GM04504 (cell line): ENCODE data around the gene CACNA1G.

Source experiments
- DNase-seq: peaks from one replicate; pipeline ENCODE4 v3.0.0-alpha.2; 2012; ENCODE audit warnings: low read depth

CACNA1G gene

GRCh38 chr17:50568659-50569058 is 8.1 kb downstream of the CACNA1G start:
- DNase-seq = no peak

GRCh38 chr17:50569592-50569991 is 9.1 kb downstream of the CACNA1G start:
- no peak for DNase-seq

GRCh38 chr17:50570032-50570431 is 9.5 kb downstream of the CACNA1G start:
- no peak for DNase-seq

GRCh38 chr17:50570528-50570927 is 10.0 kb downstream of the CACNA1G start:
- no peak for DNase-seq

GRCh38 chr17:50571681-50572080 is 11.2 kb downstream of the CACNA1G start:
- DNase-seq = no peak

DNA sequence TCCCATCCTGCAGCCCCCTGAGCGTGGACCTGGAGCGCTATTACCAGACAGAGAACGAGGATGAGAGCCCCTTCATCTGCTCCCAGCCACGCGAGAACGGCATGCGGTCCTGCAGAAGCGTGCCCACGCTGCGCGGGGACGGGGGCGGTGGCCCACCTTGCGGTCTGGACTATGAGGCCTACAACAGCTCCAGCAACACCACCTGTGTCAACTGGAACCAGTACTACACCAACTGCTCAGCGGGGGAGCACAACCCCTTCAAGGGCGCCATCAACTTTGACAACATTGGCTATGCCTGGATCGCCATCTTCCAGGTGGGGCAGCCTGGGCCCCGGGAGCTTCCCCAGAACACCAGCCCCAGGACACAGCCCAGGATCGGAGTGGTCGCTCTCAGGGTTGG is 12.0 kb downstream of the CACNA1G start:
- DNase-seq = no peak

GRCh38 chr17:50573866-50574611 is 13.5 kb downstream of the CACNA1G start:
- DNase-seq = no peak

DNA sequence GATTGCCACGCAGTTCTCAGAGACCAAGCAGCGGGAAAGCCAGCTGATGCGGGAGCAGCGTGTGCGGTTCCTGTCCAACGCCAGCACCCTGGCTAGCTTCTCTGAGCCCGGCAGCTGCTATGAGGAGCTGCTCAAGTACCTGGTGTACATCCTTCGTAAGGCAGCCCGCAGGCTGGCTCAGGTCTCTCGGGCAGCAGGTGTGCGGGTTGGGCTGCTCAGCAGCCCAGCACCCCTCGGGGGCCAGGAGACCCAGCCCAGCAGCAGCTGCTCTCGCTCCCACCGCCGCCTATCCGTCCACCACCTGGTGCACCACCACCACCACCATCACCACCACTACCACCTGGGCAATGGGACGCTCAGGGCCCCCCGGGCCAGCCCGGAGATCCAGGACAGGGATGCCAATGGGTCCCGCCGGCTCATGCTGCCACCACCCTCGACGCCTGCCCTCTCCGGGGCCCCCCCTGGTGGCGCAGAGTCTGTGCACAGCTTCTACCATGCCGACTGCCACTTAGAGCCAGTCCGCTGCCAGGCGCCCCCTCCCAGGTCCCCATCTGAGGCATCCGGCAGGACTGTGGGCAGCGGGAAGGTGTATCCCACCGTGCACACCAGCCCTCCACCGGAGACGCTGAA is 15.2 kb downstream of the CACNA1G start:
- no peak for DNase-seq

DNA sequence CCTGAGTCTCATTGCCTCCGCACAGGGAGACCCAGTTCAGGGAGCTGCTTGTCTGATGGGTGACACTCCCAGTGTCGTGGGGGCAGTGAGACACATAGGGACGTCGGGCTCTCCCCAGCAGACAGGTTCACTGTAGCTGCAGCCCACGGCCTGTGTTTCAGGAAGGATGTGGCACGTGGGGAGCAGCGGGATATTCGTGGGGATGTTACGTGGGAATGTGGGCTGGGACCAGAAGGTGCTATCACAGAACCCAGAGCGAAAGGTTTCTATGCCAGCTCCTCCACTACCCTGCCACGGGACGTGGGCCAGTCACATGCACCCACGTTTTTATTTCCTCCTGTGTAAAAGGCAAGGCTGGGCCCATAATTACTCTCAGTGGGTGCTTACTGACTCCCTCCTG is 16.3 kb downstream of the CACNA1G start:
- DNase-seq = no peak

- DNase-seq = no peak
Observed at GRCh38 chr17:50577451-50577954, 17.0 kb downstream of the CACNA1G start.

DNA sequence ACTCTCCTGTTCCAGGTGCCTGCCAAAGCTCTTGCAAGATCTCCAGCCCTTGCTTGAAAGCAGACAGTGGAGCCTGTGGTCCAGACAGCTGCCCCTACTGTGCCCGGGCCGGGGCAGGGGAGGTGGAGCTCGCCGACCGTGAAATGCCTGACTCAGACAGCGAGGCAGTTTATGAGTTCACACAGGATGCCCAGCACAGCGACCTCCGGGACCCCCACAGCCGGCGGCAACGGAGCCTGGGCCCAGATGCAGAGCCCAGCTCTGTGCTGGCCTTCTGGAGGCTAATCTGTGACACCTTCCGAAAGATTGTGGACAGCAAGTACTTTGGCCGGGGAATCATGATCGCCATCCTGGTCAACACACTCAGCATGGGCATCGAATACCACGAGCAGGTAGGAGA is 17.7 kb downstream of the CACNA1G start:
- no peak for DNase-seq

DNA sequence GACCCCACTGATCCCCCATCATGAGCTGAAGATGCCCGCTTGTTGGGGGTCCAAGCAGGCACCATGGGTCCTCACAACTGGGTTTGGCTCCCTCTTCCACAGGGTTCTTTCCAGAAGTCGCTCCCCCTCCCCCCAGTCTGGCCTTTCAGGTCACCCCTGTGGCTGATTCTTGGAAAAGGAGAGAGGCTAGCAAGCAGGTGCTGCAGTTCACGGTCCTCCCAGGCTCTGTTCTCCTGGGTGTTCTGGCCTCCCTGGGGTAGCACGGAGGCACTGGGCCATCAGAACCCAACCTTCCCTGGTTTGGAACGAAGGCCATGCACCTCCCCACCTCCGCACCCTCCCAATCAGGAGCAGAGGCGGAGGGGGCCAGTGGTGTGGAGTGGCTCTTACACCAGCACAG is 18.9 kb downstream of the CACNA1G start:
- DNase-seq = no peak

- no peak for DNase-seq
Observed at GRCh38 chr17:50580646-50581045, 20.1 kb downstream of the CACNA1G start.

GRCh38 chr17:50581316-50581715 is 20.8 kb downstream of the CACNA1G start:
- DNase-seq = no peak

DNA sequence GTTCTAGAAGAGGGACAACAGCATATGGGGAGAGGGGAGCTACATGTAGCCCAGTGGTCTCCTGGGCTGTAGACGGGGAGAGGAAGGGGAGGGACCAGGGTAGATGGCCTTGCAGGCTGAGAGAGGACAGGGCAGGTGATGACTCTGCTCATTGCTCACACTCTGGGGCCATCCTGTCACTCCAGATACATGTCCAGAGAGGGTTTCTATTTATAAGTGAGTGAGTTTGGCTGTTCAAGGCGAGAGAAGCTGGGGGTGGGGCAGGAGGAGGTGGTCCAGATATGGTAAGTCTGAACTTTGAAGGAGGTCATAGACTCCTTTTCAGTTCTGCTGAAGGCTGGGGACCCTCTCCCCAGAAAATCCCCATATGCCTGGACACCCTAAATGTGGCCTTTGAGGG is 22.2 kb downstream of the CACNA1G start:
- no peak for DNase-seq

DNA sequence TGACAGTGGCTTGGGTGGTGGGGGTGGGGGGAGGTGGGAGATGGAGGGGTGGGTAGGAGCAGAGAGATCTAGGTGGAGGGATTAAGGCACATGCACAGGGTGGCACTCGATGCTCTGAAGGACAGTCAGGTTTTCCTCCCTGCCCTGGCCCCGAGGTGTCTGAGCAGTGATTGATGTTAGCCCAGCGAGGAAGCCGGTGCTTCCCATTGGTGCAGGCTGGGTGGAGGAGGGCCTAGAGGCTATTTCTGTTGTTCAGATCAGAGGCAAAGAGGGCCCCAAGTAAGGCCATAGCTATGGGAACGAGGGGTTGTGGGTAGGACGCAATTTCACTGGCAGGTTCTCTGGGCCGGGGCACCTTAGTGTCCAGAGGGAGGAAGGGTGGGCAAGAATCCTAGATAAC is 23.1 kb downstream of the CACNA1G start:
- no peak for DNase-seq

- DNase-seq = no peak
Observed at GRCh38 chr17:50584116-50584515, 23.6 kb downstream of the CACNA1G start.

- no peak for DNase-seq
Observed at GRCh38 chr17:50584749-50585148, 24.2 kb downstream of the CACNA1G start.

DNA sequence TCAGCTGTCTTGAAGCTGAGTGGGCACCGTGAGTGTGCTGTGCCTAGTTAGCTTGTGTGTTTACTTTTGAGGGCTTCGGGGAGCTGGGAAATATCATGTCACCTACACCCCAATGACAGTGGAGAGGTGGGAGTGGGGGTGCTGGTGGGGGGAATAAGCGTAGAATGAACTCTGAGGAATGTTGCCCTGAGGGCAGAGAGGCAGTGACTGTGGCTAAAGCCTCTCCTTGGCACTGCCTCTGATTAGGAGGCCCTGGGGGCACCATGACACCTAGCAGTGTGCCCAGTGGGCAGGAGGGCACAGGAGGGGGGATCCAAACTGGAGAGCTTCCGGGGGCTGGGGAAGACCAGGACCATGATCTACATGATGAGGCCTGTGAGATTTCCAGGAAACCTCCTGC is 24.8 kb downstream of the CACNA1G start:
- no peak for DNase-seq

- DNase-seq = no peak
Observed at GRCh38 chr17:50585891-50586290, 25.4 kb downstream of the CACNA1G start.

- DNase-seq = no peak
Observed at GRCh38 chr17:50586421-50587247, 26.1 kb downstream of the CACNA1G start.

GRCh38 chr17:50587571-50587970 is 27.1 kb downstream of the CACNA1G start:
- DNase-seq = no peak
